Neutrophil (primary cell): ENCODE measurements around the gene FBXL17.

Experiments
- H3K27ac ChIP-seq: fragments of 200-600 bp; sonication (generic); 2 replicates; pipeline ENCODE4 v1.5.1; 2016; ENCODE audit warnings: mild to moderate bottlenecking, moderate library complexity
- H3K27me3 ChIP-seq: fragments of 200-600 bp; sonication (generic); 2 replicates; pipeline ENCODE4 v1.6.0; 2016; ENCODE audit warnings: mild to moderate bottlenecking
- H3K36me3 ChIP-seq: fragments of 200-600 bp; sonication (generic); 2 replicates; pipeline ENCODE4 v1.5.1; 2017
- H3K4me1 ChIP-seq, 2 experiments: fragments of 200-600 bp in 1 of 2; sonication (generic) in 1 of 2; 1 replicate in 1 of 2; 2 replicates in 1 of 2; pipeline versions ENCODE4 v1.5.1 to v1.6.1; 2013 to 2016; ENCODE audit warnings: low read depth in 1 of 2, low read length in 1 of 2, mild to moderate bottlenecking in 1 of 2, moderate library complexity in 1 of 2; ENCODE audit not compliant: control insufficient read depth in 1 of 2, insufficient read depth in 1 of 2
- H3K4me3 ChIP-seq, 2 experiments: fragments of 200-600 bp in 1 of 2; sonication (generic) in 1 of 2; 1 replicate in 1 of 2; 2 replicates in 1 of 2; pipeline ENCODE4 v1.5.1; 2013 to 2016; ENCODE audit warnings: low read depth in 1 of 2, low read length in 1 of 2, mild to moderate bottlenecking in 1 of 2, moderate library complexity in 1 of 2
- H3K9me3 ChIP-seq: fragments of 200-600 bp; sonication (generic); 2 replicates; pipeline ENCODE4 v1.5.1; 2016
- TF ChIP-seq, protein P1 (sequence below): fragments of 200-600 bp; sonication (generic); IDR thresholded peaks from 2 replicates; pipeline ENCODE4 v1.5.1; 2016; ENCODE audit warnings: antibody characterized with exemption

FBXL17 gene

GRCh38 chr5:108344103-108344822 lies 37.6 kb downstream of the FBXL17 start:
- H3K4me1 ChIP-seq: peaks cover 23 to 25% of the 10 kb centered on the region in 2 experiments
- H3K36me3 ChIP-seq: peaks cover 3% of the 10 kb centered on the region
- TF ChIP-seq, protein P1, sequence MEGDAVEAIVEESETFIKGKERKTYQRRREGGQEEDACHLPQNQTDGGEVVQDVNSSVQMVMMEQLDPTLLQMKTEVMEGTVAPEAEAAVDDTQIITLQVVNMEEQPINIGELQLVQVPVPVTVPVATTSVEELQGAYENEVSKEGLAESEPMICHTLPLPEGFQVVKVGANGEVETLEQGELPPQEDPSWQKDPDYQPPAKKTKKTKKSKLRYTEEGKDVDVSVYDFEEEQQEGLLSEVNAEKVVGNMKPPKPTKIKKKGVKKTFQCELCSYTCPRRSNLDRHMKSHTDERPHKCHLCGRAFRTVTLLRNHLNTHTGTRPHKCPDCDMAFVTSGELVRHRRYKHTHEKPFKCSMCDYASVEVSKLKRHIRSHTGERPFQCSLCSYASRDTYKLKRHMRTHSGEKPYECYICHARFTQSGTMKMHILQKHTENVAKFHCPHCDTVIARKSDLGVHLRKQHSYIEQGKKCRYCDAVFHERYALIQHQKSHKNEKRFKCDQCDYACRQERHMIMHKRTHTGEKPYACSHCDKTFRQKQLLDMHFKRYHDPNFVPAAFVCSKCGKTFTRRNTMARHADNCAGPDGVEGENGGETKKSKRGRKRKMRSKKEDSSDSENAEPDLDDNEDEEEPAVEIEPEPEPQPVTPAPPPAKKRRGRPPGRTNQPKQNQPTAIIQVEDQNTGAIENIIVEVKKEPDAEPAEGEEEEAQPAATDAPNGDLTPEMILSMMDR: no peak
- H3K27me3 ChIP-seq: no peaks in the 10 kb centered on the region
- no peak overlapping the region for H3K27ac ChIP-seq
- H3K4me3 ChIP-seq: no peak overlapping the region
- H3K9me3 ChIP-seq: no peaks in the 10 kb centered on the region

DNA sequence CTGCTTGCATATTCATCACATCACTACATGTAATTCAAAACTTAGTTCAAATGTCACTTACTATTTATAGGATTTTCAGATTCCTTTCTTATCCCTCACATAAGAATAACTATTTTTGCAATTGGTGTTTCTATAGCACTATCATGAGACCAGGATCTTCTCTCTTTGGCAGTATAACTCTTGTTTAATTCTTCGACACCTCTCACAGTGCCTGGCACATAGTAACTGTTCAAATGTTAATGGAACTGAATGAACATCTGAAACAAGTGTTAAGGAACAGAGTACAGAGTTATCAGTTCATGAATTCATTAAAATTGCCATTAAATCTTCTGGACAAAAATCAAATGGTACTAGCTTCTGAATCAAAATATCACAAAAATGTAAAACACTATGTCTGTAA lies 40.0 kb downstream of the FBXL17 start:
- H3K4me1 ChIP-seq: peaks cover 17 to 19% of the 10 kb centered on the region in 2 experiments
- peaks cover 3% of the 10 kb centered on the region for H3K36me3 ChIP-seq
- no peak overlapping the region for H3K27ac ChIP-seq
- TF ChIP-seq, protein P1: no peak
- no peaks in the 10 kb centered on the region for H3K27me3 ChIP-seq
- no peaks in the 10 kb centered on the region for H3K9me3 ChIP-seq
- no peak overlapping the region for H3K4me3 ChIP-seq

- Histone ChIP-seq H3K27me3 (no peaks in the 10 kb centered on the region), H3K4me3 (no peak overlapping the region), H3K4me1 (peaks cover 0 to 2% of the 10 kb centered on the region in 2 experiments), H3K9me3 (no peaks in the 10 kb centered on the region), H3K27ac (no peak overlapping the region), H3K36me3 (peaks cover 3% of the 10 kb centered on the region)
- TF ChIP-seq, protein P1: no peak
These were observed 41.8 kb downstream of the FBXL17 start for GRCh38 chr5:108340131-108340530.

GRCh38 chr5:108339220-108339619 lies 42.7 kb downstream of the FBXL17 start:
- H3K9me3 ChIP-seq: no peaks in the 10 kb centered on the region
- TF ChIP-seq, protein P1: no peak
- no peak overlapping the region for H3K27ac ChIP-seq
- peaks cover 3% of the 10 kb centered on the region for H3K36me3 ChIP-seq
- no peaks in the 10 kb centered on the region for H3K4me1 ChIP-seq
- H3K27me3 ChIP-seq: no peaks in the 10 kb centered on the region
- no peak overlapping the region for H3K4me3 ChIP-seq

DNA sequence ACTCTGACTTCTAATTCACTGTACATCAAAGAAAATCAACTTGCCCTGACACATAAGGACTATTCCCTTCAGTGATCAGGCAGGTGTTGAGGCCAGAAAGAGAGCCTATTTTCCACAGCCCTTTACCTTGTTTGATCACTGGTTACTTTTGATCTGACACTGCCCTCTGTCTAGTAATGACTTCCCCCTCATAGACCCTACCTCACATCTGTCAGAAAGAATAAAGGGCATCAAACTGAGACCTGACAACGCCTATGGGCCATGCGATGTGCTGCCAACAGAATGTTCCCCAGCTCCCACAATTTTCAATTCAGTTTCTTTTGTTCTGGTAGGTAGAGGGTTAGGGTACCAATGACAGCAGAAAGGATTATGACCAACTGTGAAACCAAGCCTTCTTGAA lies 47.7 kb downstream of the FBXL17 start:
- TF ChIP-seq, protein P1: no peak
- Histone ChIP-seq H3K36me3 (no peaks in the 10 kb centered on the region), H3K4me1 (no peaks in the 10 kb centered on the region), H3K27me3 (no peaks in the 10 kb centered on the region), H3K4me3 (no peak overlapping the region), H3K9me3 (no peaks in the 10 kb centered on the region), H3K27ac (no peak overlapping the region)
